Rectal smooth muscle tissue (tissue), 1 donor: ENCODE measurements around the gene NARS2.
A peak's percentile ranks its signal among the peaks of the same experiment; 100 is the strongest.

Experiments used
- H3K27ac ChIP-seq: one replicate; pipeline ENCODE4 v1.7.0; 2013; ENCODE audit warnings: low read depth, low read length, inconsistent platforms
- H3K27me3 ChIP-seq: one replicate; pipeline ENCODE4 v1.7.0; 2013; ENCODE audit warnings: low read length; ENCODE audit not compliant: control insufficient read depth, insufficient read depth
- H3K36me3 ChIP-seq: one replicate; pipeline ENCODE4 v1.7.0; 2013; ENCODE audit warnings: low read length; ENCODE audit not compliant: control insufficient read depth, insufficient read depth
- H3K4me1 ChIP-seq: one replicate; pipeline ENCODE4 v1.7.0; 2013; ENCODE audit warnings: low read length; ENCODE audit not compliant: control insufficient read depth, insufficient read depth
- H3K4me3 ChIP-seq: one replicate; pipeline ENCODE4 v1.7.0; 2013; ENCODE audit warnings: low read length
- H3K9ac ChIP-seq: one replicate; pipeline ENCODE4 v1.7.0; 2013; ENCODE audit warnings: low read length

Gene NARS2

DNA sequence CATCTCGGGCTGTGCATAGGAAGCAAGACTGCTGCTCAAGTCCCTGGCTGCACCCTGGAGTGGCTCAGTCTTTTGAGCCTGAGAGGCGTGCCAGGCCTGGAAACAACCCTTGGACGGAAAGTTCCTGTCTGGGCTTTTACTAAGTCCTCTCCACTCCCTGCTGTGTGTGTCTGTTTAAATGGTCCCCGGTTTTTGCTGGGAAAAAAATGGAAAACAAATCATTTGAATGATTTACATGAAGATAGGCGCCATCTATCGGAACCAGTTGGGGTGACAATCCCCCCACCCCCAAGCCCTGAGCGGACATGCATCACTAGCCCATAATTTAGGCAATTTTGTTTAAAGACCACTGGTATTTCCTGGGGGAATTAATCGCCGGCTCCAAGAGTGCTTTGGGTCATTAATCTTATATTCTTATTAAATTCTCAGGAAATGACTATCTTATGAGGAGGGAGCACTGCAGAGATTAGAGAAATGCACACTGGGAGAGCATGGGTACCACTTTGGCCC, 154.4 kb downstream of the NARS2 start:
- Histone ChIP-seq H3K27ac (no peak overlapping the region), H3K27me3 (no peaks in the 10 kb centered on the region), H3K4me3 (peak overlapping the region; percentile 41), H3K9ac (no peak overlapping the region), H3K36me3 (no peaks in the 10 kb centered on the region), H3K4me1 (peaks cover 5% of the 10 kb centered on the region)

GRCh38 chr11:78419327-78419726, 155.3 kb downstream of the NARS2 start:
- no peaks in the 10 kb centered on the region for H3K27me3 ChIP-seq
- H3K4me3 ChIP-seq = peak overlapping the region; percentile 13
- no peaks in the 10 kb centered on the region for H3K36me3 ChIP-seq
- peaks cover 5% of the 10 kb centered on the region for H3K4me1 ChIP-seq
- no peak overlapping the region for H3K9ac ChIP-seq
- H3K27ac ChIP-seq = no peak overlapping the region

DNA sequence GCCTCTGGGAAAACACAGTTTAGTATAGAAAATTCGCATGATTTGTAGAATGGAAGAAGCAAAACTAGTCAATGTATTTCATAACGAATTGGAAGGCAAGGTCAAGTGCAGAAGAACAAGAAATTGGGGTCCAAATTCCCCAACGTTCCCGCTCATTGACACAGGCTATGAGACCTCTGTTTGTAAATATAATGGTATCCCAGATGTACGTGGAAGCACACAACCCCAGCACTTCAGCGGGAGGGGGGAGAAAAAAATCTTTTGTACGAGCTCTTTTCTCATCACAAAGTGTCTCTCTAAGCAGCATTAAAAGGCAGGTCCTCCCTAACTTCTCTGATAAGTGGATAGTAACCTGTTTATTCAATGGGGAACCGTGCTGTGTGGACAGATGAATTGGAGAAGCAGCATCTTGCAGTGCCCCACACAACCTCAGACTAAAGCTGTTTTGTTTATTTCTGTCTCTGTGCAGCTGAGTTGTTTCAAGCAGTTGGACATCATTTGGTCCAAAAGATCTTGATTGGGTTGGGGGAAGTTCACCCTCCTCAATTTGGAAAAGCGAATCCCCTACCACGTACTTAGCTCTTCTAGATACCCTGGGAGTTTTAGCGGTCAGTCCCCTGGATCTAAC, 156.0 kb downstream of the NARS2 start:
- Histone ChIP-seq H3K36me3 (no peaks in the 10 kb centered on the region), H3K27me3 (no peaks in the 10 kb centered on the region), H3K4me3 (peak overlapping the region; percentile 70), H3K4me1 (peaks cover 5% of the 10 kb centered on the region), H3K27ac (no peak overlapping the region), H3K9ac (peak overlapping the region; percentile 7)

DNA sequence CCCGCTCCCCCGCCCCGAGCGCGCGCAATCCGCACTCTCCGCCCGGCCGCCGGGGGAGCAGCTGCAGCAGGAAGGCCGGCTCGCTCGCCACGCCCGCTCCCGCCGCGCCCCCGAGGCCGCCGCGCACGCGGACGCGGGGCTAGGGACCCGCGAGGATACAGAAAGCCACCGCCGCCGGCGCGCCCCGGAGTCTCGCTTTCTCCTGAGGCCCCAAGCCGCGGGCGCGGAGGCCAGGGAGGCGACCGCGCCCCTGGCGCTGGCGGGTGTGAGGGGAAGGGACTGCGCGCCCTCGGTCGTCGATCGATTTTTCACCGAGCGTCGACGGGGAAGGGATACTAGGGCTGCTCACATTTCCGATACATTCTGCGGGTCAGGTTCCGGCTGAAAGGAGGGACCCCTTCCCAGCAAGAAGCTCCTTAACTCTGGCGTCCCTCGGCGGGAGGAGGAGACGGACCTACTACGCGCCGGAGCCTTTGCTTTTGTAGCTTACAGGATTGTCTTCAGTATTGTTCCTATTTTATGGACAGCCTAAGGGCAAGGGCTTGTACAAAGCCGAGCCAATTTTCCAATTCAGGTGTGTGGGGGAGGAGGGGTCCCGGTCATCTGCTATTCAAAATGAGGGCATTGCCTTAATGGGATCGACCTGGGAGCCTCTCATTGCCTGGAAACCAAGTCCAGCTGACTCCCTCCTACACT, 156.6 kb downstream of the NARS2 start:
- Histone ChIP-seq H3K4me3 (peak overlapping the region; percentile 70), H3K9ac (peak overlapping the region; percentile 7), H3K27ac (no peak overlapping the region), H3K4me1 (peaks cover 5% of the 10 kb centered on the region), H3K36me3 (no peaks in the 10 kb centered on the region), H3K27me3 (no peaks in the 10 kb centered on the region)

DNA sequence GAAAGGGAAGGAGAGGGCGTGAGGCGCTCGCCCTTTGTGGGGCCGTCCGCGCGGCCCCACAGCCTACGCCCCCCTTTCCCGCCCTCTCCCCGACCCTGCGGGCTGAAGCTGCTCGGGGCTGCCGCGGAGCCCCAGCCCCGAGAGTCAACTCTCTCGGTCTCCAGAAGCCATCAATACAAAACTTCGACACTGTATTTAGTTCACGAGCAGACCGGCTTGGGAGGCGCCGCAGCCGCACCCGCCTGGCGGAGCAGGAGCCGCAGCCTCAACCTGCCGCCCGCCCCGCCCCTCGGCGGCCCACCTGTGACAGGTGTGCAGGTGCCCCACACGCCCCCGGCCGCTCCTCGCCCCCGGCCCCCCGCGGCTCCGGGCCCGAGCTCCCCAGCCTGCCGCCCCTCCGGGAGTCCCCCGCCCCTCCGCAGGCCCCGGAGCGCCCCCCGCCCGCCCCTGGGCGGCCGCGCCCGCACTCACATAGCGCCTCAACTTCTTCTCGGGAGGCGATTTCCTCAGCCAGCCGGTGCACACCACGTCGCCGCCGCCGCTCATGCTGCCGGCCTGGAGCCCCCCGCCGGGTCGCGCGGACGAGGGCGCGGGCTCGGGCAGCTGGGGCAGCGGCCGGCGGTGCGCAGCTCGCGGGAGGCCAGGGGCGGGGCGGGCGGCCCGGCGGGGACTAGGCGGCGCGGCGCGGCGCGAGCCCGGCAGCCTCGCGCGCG, 157.3 kb downstream of the NARS2 start, which contains the start of gene GAB2:
GAB2 (minus strand) TSS at position 646 of the 713 bp plus-strand sequence; CDS start at position 546, 100 bp downstream.
- Histone ChIP-seq H3K4me1 (peaks cover 5% of the 10 kb centered on the region), H3K4me3 (peak within 1 kb of the TSS; percentile 79), H3K9ac (peak within 1 kb of the TSS; percentile 49), H3K27ac (peak within 1 kb of the TSS; percentile 81), H3K27me3 (no peaks in the 10 kb centered on the region), H3K36me3 (no peaks in the 10 kb centered on the region)

DNA sequence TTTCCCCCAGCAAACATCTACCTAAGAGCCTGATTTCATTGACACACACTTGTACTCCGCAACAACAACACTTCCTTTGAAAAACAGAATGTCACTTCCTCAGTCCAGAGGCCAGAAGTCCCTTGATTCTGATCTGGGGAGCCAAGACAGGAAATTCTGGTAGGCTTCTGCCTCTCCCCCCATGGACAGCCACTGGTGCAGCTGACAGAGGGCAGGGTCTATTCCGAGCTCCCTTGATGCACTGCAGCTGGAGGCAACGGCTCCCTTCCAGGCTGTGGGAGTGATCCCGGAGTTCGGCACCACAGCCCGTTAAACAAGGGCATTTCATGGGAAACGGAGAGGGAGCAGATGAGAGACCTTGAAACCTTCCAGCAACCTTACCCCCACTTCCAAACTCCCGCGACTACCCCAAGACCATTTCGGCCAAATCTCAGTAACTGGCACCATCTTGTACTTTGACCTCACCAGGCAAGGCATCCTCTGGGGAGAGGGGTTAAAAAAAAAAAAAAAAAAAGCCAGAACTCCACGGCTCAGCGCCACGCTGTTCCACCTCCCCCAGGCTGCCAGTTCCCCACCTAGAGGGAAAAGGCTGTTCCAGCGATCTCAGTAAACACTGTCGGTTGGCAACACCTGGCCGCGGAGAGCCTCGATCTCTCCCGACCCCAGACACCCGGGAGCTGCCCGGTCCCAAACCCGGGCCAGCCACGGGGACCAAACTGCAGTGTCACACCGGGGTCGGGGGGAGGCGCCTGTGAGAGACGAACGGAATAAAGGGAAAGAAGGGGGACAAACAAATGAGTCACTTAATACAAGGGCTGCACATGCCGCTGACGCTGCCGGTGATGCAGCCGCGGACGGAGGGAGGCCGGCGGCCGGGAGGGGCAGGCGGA, 158.1 kb downstream of the NARS2 start:
- peak overlapping the region; percentile 79 for H3K4me3 ChIP-seq
- peak overlapping the region; percentile 49 for H3K9ac ChIP-seq
- peaks cover 5% of the 10 kb centered on the region for H3K4me1 ChIP-seq

GRCh38 chr11:78415338-78415737, 159.3 kb downstream of the NARS2 start:
- no peak overlapping the region for H3K9ac ChIP-seq
- no peak overlapping the region for H3K27ac ChIP-seq
- H3K4me1 ChIP-seq = peaks cover 3% of the 10 kb centered on the region
- H3K36me3 ChIP-seq = no peaks in the 10 kb centered on the region
- H3K27me3 ChIP-seq = no peaks in the 10 kb centered on the region
- no peak overlapping the region for H3K4me3 ChIP-seq

More for the DNA sequence above, 158.1 kb downstream of the NARS2 start:
- H3K27me3 ChIP-seq = no peaks in the 10 kb centered on the region
- H3K36me3 ChIP-seq = no peaks in the 10 kb centered on the region
- peak overlapping the region; percentile 81 for H3K27ac ChIP-seq

GRCh38 chr11:78414321-78415051, 160.2 kb downstream of the NARS2 start:
- H3K27me3 ChIP-seq = no peaks in the 10 kb centered on the region
- no peak overlapping the region for H3K9ac ChIP-seq
- peaks cover 3% of the 10 kb centered on the region for H3K4me1 ChIP-seq
- H3K27ac ChIP-seq = no peak overlapping the region
- H3K4me3 ChIP-seq = no peak overlapping the region
- H3K36me3 ChIP-seq = no peaks in the 10 kb centered on the region

DNA sequence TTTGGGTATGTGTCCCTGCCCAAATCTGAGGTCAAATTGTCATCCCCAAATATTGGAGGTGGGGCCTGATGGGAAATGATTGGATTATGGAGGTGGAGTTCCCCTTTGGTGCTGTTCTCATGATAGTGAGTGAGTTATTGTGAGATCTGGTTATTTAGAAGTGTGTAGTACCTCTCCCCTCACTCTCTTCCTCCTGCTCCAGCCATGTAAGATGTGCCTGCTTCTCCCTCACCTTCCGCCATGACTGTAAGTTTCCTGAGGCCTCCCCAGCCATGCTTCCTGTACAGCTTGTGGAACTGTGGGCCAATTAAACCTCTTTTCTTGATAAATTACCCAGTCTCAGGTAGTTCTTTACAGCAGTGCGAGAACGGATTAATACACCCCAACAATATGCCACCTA, 166.0 kb downstream of the NARS2 start:
- Histone ChIP-seq H3K4me1 (no peaks in the 10 kb centered on the region), H3K4me3 (no peak overlapping the region), H3K9ac (no peak overlapping the region), H3K27me3 (no peaks in the 10 kb centered on the region), H3K36me3 (no peaks in the 10 kb centered on the region), H3K27ac (no peak overlapping the region)

DNA sequence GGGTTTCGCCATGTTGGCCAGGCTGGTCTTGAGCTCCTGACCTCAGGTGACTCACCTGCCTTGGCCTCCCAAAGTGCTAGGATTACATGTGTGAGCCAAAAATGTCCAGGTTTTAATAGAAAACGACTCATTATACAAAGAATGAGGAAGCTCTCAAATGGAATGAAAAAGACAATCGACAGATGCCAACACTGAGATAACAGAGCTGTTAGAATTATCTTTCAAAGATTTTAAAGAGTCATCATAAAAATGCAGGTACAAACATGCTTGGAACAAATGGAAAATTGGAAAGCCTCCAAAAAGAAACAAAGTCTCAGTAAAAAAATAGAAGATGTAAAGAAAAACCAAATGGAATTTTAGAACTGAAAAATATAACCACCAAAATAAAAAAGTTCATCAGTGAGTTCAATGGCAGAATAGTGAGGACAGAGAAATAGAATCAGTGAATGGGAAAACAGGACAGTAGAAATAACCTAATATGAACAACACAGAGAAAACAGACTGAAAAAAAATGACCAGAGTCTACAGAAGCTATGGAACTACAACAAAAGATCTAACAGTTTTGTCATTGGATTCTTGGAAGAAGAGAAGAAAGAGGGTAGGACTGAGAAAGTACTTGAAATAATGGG, 168.0 kb downstream of the NARS2 start:
- Histone ChIP-seq H3K9ac (no peak overlapping the region), H3K4me3 (no peak overlapping the region), H3K27me3 (no peaks in the 10 kb centered on the region), H3K4me1 (no peaks in the 10 kb centered on the region), H3K36me3 (no peaks in the 10 kb centered on the region), H3K27ac (no peak overlapping the region)

GRCh38 chr11:78405805-78406204, 168.9 kb downstream of the NARS2 start:
- no peak overlapping the region for H3K4me3 ChIP-seq
- no peaks in the 10 kb centered on the region for H3K27me3 ChIP-seq
- no peak overlapping the region for H3K27ac ChIP-seq
- H3K36me3 ChIP-seq = no peaks in the 10 kb centered on the region
- no peaks in the 10 kb centered on the region for H3K4me1 ChIP-seq
- no peak overlapping the region for H3K9ac ChIP-seq
